Activated effector memory CD4-positive, alpha-beta T cell treated with anti-CD3 and anti-CD28 coated beads, Interleukin-2, amount 50 U/mL, for 16 hours (primary cell): ENCODE measurements around the gene ICA1.
"Not testable (repeated sequence)": the region's sequence is repeated elsewhere in the genome, so short reads cannot be mapped to it uniquely, and the experiment has no call there.

ENCODE experiments used
- DNase-seq: peaks from one replicate; pipeline ENCODE4 v3.0.0-alpha.2; 2020

ICA1 gene

GRCh38 chr7:8128449-8129317, 133.3 kb downstream of the ICA1 start:
- no peak for DNase-seq

DNA sequence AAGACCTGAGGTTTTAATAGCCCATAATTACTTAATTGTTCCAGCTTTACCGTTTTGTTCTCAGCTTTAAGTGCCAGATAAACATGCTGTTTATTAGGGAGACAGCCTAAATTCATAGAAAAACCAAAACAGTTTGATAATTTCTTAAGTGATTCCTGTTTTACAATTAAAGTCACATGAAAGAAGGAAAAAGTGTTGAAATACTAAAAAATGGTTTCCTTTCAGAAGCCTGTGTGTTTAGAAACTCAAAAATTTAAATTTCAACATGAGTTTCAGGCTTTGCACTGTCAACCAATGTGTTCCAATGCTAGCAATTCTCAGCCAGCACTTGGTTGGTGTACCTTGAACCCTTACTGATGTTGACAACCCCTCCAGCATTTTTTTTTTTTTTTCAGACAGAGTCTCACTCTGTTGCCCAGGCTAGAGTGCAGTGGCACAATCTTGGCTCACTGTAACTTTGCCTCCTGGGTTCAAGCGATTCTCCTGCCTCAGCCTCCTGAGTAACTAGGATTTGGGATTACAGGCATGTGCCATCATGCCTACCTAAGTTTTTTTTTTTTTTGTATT, 135.3 kb downstream of the ICA1 start:
- no peak for DNase-seq

GRCh38 chr7:8125680-8126444, 136.1 kb downstream of the ICA1 start:
- peak; percentile 89 for DNase-seq

- no peak for DNase-seq
These were observed 140.7 kb downstream of the ICA1 start for GRCh38 chr7:8121243-8121642.

GRCh38 chr7:8120390-8121058, 141.4 kb downstream of the ICA1 start:
- no peak for DNase-seq

GRCh38 chr7:8119262-8119661, 142.7 kb downstream of the ICA1 start:
- DNase-seq: no peak

DNA sequence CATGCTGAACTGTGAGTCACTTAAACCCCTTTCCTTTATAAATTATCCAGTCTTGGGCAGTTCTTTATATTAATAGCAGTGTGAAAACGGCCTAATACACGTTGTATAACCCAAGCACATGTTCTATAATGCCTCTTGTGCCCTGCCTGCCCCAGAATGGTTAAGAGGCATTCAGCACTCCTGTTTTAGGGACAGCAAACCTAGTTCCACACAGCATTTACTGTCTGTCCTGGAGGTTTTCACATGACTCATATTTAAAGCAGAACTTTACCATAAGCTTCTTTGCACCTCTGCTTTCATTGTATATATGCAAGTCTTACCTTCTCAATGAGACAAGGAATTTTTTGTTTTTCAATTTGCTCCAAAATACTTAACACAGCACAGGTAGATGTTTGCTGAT, 144.8 kb downstream of the ICA1 start:
- no peak for DNase-seq

DNA sequence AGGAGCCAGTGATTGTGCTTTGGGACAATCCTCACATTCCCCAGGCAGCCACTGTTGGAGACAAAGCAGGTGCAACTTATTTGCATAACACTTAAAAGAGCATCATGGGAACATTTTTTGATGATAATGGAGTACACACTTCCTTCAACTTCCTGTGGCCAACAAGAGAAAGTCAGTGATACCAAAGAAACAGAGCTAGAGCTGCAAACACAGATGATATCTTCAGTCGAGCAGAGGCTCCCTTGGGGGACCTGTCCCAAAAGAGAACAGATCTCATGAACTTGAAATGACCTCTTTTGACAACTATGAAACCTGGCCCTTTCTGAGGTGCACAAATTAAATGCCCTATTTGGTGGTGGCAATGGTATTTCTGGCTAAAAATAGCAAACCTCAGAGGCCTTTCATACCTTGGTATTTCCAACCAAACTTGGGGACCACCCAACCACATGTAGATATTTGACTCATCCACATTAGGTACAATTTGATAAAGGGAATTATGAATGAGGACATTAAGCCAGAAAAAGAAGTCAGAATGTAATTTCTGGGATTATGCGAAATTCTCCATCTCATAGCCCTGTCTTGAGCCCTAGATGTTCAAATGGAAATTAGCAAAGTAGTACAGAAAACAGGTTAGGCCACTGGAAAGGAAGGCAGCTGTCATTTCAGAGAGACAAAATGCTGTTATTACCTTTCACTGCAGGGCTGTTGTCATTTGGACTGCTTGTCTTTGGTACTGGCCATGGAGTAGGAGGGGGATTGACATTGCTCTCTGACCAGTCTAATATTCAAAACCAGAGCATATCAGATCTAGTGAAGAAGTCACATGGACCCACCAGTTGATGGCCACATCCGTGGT, 146.2 kb downstream of the ICA1 start:
- no peak for DNase-seq

- no peak for DNase-seq
These were observed 147.8 kb downstream of the ICA1 start for GRCh38 chr7:8114175-8114574.

GRCh38 chr7:8113184-8113583, 148.8 kb downstream of the ICA1 start:
- DNase-seq: no peak

DNA sequence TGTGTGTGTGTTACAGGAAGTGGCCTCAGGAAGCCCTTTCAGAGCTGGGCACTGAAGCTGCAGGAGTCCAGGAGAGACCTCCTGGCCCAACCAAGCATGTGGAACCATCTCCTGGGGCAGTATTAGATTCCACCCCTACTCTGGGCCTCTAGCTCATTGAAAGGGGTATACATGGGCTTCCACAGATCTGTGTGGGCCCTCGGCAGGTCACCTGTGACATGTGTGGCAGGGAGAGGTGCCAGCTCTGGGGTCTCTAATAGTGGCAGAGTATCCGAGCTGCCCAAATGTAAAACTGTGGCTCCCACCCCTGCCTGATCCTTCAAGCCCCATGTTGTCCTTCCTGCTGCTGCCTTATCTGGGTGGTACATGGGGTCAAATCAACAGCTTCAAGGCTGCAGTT, 149.3 kb downstream of the ICA1 start:
- DNase-seq: no peak

GRCh38 chr7:8111282-8111960, 150.5 kb downstream of the ICA1 start:
- no peak for DNase-seq

DNA sequence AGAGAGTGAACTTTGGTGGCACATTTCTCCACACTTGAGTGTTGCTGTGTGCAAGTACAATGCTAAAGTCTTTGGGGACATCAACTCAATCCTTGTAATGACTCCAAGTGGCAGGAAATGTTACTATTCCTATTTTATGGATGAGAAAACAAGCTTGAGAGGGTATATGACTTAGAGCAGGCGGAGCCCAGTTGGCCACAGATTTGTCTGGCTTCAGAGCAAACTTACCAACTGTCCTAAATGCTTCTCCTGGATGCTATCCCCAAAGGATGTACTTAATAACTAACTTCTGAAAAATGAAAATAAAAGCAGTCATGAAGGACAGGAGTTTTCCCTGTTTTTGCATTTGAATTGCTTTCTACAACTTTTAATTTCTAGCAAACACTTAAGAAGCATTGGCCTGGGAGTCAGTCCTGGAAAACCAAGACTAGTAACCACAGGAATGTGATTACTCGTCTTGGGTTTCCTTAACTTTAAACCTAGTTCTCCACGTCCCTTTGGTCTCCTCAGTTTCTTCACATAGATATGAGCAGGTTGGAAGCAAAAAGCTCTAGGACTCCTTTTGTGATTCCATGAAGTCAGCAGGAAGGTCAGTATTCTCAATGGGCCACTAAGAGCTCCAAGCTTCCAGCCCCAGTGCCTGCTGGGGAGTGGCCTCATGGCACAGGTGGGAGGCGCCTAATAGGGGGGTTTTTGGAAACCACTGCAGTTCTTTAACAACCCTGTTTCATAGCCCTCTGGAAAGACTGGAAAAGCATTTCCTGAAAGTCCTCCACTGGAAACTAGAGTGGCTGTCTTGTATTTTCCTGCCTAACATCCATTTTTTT, 152.6 kb downstream of the ICA1 start:
- DNase-seq: no peak

- no peak for DNase-seq
These were observed 156.4 kb downstream of the ICA1 start for GRCh38 chr7:8105449-8106095.

- DNase-seq: no peak
These were observed 158.7 kb downstream of the ICA1 start for GRCh38 chr7:8103282-8103681.

DNA sequence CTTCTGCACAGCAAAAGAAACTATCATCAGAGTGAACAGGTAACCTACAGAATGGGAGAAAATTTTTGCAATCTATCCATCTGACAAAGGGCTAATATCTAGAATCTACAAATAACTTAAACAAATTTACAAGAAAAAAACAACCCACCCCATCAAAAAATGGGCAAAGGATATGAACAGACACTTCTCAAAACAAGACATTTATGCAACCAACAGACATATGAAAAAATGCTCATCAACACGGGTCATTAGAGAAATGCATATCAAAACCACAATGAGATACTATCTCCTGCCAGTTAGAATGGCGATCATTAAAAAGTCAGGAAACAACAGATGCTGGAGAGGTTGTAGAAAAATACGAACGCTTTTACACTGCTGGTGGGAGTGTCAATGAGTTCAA, 160.7 kb downstream of the ICA1 start:
- not testable (repeated sequence) for DNase-seq

GRCh38 chr7:8094164-8095140, 167.5 kb downstream of the ICA1 start:
- DNase-seq: no peak

- no peak for DNase-seq
These were observed 169.8 kb downstream of the ICA1 start for GRCh38 chr7:8092140-8092539.
